HTERT RPE-1 (cell line): ENCODE results near the gene FXYD3.

Experiments used
- in situ Hi-C: fragments of 300-500 bp; cut with MboI; formaldehyde crosslinking; loops from 4 replicates; pipeline ENCODE4 v1.14.3; 2020; ENCODE audit warnings: low sequenced_read_pairs

Gene FXYD3

DNA sequence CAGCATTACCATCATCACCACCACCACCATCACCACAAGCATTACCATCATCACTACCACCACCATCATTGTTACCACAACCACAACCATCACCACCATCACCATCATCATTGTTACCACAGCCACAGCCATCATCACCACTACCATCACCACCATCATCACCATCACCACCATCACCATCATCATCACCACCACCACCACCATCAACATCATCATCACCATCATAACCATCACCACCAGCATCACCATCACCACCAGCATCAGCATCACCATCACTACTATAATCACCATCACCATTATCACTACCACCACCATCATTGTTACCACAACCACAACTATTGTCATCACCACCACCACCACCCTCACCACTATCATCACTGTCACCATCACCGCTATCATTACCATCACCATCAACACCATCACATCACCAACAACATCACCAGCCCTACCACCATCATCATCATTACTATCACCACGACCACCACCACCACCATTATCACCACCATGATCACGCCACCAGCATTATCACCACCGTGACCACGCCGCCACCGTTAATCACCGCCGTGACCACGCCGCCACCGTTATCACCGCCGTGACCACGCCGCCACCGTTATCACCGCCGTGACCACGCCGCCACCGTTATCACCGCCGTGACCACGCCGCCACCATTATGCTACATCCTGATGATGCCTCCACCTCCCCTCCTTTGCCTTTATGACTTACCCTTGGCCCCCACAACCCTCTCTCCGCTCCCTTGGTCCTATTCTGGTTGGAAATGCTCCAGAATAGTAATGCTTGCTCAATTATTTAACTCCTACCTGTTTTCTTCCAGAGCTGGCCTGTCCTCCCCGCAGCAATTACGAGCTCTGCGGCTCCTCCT, 10.0 kb upstream of the FXYD3 start:
- in situ Hi-C loops: no loop called here

DNA sequence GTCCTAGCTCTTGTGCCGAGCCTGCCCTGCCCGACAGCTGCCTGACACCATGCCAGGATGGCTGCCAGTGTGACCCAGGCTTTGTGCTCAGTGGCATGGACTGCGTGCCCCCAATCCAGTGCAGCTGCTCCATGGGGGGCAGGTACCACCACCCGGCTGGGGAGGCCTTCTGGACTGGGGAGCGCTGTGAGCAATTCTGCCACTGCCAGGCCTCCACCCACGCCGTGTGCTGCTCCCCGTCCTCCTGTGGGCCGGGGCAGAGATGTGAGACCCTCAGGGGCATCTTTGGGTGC, 9.4 kb upstream of the FXYD3 start:
- in situ Hi-C loops: no loop called here

DNA sequence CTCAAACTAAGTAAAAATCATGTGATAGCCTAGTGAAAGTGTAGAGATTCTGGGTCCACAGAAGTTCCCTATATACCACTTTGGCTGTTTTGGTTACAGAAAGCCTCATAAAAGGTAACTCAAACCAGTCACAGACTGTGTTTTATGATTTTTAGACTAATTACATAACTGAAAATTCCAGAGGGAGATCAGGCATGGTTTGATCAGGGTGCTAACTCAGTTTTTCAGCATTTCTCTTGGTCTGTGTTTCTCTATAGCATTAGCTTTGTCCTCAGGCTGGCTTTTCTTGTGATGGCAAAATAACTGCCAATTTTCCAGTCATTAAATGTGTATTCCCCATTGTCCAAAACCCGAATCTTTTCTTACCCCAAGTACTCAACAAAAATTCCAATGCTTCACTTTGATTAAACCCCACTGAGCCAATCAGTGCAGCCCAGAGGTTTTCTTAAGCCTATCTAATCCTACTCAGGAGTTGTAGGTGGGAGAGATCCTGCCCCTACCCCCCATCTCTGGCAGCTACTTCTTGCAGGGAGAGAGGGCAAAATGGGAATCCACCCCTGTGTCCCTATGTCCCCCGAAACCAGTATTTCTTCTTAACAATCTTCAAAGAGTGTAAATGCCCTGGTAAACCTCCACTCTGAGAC, 8.6 kb upstream of the FXYD3 start:
- in situ Hi-C loops: no loop called here

DNA sequence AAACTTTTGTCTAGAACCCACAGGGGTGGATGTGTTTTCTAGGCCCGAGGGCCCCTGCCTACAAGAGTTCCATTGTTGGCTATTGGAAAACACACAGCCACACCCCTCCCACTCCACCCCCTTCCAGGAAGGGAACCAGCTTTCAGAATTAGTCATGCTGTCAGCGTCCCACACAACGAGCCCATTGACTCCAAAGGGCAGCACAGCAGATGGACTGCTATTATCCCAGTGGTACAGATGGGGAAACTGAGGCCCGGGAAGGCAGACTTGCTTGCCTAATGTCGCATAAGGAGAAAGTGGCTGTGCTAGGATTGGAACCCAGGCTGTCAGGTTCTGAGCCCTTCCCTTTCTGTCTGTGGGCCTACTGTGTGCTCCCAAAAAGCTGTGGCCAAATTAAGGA, 8.1 kb upstream of the FXYD3 start:
- in situ Hi-C loops: no loop called here

DNA sequence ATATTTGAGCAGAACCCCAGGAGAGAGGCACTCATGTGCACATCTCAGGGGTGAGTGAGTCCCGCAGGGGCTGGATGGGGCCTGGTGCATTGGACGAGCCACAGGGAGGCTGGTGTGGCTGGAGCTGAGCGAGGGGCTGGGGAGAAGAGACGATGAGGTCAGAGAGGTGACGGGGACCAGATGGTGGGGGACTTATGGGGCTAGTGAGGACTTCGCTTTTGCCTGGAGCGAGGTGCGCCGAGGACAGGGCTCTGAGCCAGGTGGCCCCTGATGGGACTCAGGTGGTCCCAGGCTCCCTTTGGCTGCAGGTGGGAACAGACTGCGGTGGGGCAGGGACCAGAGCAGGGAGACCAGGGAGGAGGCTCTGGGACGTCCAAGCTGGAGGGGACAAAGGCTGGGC, 6.9 kb upstream of the FXYD3 start:
- in situ Hi-C loops: no loop called here

DNA sequence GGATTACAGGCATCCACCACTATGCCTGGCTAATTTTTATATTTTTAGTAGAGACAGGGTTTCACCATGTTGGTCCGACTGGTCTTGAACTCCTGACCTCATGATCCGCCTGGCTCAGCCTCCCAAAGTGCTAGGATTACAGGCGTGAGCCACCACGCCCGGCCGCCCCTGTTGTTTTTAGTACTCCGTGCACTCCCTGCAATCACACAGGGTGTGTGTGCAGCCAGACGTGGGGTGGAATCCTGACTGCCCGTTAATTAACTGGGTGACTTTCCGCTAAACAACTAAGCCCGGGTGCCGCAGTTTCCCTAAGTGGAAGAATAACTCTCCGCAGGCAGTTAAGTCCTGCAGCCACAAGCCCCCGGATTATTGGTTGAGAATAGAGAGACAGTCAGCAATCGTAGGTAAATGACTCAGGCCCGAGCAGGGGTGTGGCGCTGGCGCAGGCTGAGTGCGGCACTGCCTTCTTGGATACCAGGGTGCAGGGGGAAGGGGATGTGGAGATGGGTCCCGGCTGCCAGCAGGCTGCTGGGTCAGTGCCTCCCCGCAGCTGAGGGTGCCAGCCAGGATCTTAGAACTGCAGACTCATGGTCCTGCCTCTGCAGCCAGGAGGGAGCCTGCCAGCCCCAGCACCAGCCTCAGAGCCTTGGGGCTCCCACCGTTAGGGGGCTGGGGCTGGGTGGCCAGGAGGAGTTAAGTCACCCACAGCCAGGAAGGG, 6.1 kb upstream of the FXYD3 start:
- in situ Hi-C loops: no loop called here

DNA sequence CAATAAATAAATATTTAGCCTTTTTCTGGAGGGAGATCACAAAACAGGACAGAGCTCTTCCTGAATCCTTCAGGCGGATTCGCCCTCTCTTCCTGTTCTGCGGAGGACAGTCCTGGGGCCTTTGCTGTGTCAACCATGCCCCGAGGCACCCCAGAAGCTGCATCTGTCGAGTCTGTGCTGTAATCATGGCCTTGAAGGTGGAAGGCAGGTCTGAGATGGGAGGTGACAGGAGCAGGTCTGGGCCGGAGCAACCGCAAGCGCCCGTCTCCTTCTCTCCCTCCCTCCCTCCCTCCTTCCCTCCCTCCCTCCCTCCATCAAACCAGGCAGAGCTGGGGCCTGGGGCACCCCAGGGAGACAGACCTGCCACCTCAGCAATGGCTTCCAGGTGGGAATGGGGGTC, 4.6 kb upstream of the FXYD3 start:
- in situ Hi-C loops: no loop called here

DNA sequence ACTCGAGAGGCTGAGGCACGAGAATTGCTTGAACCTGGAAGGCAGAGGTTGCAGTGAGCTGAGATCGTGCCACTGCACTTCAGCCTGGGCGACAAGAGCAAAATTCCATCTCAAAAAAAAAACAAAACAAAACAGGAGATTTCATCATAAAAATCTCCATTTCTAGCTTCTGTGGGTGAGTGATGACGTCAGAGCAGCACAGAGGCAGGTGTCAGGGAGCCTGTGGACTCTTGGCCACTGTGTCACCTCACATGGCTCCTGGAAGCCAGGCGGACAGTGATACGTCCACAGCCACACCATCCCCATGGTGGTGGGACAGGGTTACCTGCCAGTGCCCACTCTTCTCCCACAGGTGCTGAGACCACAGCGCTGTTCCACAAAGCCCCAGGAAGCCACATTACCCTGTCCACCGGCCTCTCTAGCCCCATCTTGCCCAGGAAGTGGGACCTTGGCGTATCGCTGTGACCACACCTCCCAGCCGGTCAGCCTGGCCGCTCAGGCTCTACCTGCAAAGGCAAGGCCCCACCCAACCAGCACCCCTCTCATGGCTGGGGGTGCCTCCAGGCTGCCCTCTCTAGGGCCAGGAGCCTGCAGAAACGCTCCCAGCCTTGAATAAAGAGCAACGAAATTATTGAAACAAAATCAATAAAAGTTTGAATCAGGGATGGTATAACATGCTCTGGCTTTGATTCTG, 2.5 kb upstream of the FXYD3 start:
- in situ Hi-C loops: no loop called here

DNA sequence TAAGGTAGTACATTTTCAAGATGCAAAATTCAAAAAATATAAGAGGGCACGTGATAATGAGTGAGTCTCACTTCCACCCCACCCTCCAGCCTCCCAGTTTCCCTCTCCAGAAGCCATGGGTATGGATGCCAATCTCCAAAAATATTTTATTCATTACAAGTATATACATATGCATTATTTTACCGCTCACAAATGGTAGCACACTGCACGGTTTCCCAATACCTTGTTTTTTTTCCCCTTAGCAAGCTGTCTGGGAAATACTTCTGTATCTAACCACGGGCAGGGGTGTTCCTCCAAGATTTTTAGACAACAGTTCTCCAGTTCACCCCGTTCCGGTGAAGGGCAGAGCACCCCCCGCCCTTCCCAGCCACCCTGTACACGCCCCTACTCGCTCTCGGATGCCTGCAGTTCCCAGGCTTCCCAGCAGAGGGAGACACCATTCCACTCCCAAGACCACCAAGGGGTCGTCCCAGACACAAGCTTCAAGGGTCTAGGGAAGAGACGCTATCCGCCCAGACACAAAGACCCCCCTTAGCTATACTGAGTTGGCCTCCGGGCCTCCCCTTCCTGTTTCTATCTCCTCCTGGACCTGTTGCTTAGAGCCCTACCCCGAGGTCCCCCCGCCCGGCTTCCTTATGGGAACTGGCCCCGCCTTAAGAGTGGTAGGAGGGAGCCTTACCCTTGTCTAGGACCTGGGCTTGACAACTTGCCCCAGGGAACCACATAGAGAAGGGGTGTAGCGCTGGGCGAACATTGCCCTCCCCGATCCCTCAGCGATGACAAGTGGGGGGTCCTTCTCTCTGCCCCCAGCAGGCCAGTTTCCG, 1.1 kb upstream of the FXYD3 start:
- in situ Hi-C loops: no loop called here

DNA sequence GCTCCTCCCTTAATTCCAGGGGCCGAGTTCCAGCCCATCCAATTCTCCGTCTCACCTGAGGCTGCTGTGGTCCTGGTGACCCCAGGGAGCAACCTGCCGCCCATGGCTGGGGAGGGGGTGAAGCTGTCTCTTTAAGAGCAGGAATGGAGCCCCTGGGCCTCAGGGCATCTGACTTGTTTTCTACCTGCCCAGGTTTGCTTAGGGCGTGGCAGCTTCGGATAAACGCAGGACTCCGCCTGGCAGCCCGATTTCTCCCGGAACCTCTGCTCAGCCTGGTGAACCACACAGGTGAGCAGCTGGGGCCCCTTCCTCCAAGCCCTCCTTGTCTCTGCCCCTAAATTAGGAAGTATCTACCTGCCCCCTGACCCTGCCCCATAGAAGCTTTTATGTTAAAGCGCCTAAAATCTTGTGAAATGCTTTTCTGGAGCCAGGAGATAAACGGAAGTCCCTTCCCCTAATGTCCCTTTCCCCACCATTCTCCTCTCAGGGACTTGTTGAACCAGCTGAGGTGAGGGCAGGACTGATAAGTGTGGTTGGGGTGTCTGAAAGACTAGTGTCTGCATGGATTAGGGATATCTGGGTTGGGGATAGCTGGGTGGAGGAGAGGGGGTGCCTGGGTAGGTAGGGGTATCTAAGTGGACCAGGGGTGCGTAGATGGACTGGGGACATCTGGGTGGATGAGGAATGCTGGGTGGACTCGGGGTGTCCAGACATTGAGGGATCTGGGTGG, 614 bp downstream of the FXYD3 start:
- in situ Hi-C loops: no loop called here

DNA sequence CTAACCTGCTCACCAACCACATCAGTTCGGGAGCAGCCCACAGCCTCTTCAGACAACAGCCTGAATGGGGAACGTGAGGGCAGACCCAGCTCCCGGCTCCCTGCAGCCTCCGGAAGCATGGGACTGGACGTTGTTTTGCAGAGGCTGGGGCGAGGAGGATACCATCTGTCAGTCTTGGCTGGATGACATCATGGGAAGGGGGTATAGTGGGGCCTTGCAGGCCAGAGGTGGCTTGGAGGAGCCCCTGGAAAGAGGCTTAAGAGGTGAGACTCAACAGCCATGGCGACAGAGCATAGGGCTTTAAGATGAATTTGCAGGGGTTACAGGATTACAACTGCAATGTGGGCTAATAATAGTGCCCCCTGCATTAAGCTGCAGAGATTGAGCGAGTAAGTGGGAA, 1.5 kb downstream of the FXYD3 start:
- in situ Hi-C loops: no loop called here

DNA sequence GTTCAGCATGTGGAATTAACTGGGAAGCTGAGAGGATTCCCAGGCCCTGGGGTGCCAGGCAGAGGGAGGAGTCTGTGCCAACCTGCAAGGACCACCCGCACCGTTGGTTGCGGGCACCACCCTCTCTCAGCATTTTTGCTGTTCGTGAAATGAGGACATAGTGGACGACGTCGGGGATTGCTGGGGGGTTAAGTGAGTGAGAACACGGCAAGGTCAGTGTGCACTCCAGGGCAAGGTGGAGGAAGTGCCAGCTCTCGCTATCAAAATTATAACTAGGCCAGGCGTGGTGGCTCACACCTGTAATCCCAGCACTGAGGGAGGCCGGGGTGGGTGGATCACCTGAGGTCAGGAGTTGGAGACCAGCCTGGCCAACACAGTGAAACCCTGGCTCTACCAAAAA, 2.2 kb downstream of the FXYD3 start:
- in situ Hi-C loops: no loop called here

DNA sequence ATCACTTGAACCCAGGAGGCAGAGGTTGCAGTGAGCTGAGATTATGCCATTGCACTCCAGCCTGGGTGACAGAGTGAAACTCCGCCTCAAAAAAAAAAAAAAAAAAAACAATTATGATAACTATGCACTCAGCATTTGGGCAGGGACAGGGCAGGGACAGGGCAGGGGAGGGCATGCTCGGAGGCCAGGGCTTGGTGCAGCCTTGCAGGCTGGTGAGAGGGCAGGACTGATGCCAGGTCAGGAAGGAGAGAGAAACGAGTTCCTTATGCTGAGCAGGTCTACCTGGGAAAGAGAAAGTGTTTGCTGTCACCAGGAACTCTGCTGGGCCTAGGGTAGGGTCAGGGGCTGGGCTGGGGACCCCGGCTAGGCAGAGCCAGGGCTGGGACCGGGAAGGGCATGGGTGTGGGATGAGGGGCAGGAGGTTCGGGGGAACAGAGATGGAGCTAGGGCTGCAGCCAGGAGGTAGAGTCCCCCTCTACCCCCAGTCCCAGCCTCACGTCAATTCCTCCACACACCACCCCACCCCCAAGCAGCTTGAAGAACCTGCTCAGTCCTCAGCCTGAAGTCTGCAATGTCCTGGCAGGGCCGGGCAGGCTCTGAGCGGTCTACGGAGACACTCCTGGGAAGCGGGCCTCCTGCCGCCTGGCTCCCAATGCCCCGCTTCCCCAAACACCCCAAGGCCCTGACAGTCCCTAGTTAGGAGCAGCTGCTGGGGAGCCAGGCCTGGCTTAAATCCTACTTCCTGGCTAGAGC, 2.8 kb downstream of the FXYD3 start:
- in situ Hi-C loops: no loop called here

DNA sequence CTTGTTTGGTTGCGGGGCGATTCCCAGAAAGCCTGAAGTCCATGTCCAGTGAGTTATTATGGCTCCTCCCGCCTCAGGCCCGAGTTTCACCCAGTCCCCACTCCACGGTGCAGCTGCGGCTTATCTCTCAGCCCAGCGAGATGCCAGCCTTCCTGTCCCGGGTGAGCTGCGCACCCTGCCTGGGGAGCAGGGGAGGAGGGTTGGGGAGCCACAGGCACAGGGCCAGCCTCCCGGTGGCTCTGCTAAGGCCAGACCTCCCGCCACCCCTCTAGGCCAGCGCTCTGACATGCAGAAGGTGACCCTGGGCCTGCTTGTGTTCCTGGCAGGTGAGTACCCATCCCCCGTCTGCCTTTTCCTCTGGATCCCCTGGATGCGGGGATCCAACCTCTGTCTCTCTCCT, 3.5 kb downstream of the FXYD3 start:
- in situ Hi-C loops: no loop called here

DNA sequence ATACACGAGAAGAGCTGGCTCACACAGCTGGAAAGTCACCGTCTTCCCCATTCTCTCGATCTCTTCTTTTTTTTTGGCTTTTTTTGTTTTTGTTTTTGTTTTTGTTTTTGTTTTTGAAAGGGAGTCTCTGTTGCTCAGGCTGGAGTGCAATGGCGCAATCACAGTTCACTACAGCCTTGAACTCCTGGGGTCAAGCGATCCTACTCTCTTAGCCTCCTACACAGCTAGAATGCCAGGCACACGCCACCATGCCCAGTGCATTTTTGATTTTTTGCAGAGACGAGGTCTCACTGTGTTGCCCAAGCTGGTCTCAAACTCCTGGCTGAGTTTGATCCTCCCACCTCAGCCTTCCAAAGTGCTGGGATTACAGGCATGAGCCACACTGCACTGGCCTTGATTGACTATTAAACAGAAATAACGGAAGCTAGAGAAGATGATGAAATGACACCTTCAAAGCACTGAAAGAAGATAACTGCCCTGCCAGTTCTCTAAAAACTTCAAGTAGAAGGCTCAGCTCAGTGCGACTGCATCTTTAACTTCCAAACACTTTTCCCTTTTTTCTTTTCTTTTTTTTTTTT, 4.0 kb downstream of the FXYD3 start:
- in situ Hi-C loops: no loop called here

DNA sequence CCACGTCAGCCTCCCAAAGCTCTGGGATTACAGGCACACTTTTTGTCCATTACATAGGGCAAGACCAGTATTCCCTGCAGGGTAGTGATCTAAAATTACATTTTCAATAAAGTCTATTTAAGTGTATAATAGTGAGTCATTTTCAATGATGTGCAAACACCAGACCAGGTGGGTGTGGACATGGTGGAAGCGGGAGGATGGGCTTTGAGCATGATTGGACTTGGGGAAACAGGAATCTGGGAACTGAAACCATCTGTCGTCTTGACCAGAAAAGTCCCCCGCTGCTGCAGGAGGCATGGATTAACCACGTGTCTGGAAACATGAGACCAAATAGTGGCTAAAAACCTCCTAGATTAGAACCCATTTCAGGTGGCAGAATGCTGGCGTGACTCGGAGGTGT, 4.9 kb downstream of the FXYD3 start:
- in situ Hi-C loops: no loop called here

DNA sequence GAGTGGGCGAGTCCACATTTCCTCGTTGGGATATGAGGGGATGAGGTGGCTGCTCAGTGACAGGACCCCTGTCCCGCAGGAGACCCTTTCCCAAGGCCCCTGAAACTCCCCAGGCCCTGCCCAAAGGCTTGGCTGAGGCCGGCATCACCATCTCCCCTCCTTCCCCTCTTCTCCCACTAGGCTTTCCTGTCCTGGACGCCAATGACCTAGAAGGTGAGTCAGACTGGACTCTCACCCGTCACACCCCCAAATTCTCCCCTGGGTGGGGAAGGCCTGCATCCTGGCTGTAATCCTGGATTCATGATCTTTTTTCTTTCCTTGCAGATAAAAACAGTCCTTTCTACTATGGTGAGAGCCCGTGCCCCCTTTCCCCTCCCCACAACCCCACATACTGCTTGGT, 5.3 kb downstream of the FXYD3 start:
- in situ Hi-C loops: no loop called here

DNA sequence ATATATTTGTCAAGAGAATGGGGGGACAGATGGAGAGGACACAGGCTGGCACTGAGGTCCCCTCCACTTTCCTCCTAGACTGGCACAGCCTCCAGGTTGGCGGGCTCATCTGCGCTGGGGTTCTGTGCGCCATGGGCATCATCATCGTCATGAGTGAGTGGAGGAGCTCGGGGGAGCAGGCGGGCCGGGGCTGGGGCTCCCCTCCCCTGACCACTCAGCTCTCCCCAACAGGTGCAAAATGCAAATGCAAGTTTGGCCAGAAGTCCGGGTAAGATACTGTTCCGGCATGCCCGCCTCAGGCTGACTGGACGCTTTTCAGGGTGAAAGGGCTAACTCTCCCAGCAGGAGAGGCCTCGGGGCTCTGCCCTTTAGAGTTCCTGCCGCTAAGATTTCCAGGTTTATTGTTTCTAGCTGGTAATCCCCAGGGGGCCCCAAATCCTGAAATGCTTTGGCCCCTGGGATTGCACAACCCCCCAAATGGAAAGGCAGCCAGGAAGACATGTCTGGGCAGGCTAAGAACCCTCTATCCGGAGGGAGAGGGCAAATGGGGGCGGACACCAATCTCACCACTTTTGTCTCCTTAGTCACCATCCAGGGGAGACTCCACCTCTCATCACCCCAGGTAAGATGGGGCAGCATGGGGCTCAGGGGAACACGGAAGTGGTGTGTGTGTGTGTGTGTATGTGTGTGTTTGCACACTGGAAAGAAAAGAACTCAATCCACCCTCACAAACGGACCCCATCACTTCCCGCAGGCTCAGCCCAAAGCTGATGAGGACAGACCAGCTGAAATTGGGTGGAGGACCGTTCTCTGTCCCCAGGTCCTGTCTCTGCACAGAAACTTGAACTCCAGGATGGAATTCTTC, 7.3 kb downstream of the FXYD3 start:
- in situ Hi-C loops: no loop called here
